Activated naive CD4-positive, alpha-beta T cell (primary cell): ENCODE results near the gene PLEKHA7.
"Not testable (repeated sequence)": the region's sequence is repeated elsewhere in the genome, so short reads cannot be mapped to it uniquely, and the experiment has no call there.

Experiments
- DNase-seq, 4 experiments: peaks; one replicate each; lab custom pipeline; 2025; lab: John Stamatoyannopoulos, UW

PLEKHA7 gene

GRCh38 chr11:16876837-16877236, 137.4 kb downstream of the PLEKHA7 start:
- no peak for DNase-seq

DNA sequence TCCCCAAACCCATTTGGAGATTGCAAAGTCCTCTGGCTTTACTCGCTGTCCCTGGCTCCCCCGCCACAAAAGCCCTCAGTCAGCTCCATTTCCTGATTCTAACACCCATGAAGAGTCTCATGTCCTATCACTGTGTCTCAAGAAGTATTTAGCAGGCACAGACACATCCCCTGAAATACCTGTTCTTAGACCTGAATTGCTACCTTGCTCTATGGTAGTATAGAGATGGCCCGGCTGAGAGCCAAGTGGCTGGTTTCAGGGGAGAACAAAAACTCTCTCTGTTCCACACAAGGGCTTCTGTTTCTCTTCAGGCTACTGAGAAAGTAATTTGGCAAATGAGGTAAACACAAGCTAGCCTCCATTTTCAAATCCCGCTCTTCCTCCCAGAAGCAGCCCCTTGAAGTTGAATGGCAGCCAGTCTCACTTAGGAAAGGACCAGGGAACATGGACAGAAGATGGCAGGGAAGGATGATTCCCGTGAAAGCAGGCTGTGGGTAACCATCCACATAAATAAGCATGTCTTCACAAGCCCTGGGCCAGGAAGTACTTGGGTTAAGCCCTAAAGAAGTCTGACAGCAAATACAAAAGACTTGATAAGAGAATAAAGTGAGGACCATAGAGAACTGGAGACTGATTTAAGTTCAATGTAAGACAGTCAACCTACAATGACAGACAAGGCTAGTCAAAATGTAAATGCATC, 138.0 kb downstream of the PLEKHA7 start:
- DNase-seq, result no peak

GRCh38 chr11:16874275-16874975, 139.8 kb downstream of the PLEKHA7 start:
- DNase-seq, result no peak

DNA sequence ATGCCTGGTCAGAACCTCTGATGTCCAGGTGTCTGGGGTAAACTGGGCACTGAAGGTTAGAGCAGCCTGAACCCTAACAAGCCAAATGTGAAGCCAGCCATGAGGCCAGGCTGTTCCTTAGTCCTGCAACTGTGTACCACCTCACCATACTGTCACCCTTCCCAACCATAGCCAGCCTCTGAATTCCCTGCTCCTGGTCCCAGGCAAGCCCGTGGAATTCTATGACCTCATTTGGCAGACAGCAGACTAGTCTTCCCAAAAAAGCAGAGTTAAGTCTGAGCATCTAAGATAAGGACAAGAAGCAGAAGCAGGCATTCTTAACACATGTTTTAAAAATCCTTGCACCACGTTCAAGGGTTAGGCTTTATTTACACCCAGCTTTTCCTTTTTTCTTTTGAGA, 140.9 kb downstream of the PLEKHA7 start:
- DNase-seq, result no peak

DNA sequence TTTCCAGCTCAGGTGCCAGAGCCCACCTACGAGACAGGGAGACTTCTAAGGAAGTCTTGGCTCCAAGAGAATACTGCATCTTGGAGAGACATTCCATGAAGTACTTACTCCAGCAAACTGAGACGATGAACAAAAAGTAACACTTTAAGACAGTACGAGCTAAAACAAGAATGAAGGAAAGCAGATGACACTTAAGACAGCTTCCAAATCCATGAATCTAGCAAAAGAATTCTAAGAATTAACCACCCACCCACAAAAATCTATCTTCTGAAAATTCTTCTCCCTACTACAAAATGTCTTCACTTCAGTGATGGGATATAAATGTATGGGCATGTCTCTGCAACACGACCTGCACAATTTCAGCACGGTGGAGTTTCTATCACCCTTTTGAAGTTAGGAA, 142.8 kb downstream of the PLEKHA7 start:
- DNase-seq, result no peak

DNA sequence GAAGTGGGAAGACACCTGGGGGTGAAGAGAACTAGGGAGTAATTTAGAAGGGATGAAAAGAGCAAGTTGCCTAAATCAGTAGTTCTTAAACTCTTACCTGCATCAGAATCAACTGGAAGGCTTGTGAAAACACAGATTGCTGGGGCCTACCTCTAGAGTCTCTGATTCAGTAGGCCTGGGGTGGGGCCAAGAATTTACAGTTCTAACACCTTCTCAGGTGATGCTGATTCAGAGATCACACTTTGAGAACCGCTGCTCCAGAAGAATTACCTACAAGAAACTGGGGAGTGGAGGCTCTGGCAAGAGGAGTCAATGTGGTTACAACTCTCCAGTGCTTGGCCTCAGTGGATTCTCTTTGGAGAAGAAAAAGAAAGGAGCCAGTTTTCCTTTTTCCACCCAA, 147.1 kb downstream of the PLEKHA7 start:
- no peak for DNase-seq

- DNase-seq, result not testable (repeated sequence)
These were observed 149.8 kb downstream of the PLEKHA7 start for GRCh38 chr11:16864428-16864827.

DNA sequence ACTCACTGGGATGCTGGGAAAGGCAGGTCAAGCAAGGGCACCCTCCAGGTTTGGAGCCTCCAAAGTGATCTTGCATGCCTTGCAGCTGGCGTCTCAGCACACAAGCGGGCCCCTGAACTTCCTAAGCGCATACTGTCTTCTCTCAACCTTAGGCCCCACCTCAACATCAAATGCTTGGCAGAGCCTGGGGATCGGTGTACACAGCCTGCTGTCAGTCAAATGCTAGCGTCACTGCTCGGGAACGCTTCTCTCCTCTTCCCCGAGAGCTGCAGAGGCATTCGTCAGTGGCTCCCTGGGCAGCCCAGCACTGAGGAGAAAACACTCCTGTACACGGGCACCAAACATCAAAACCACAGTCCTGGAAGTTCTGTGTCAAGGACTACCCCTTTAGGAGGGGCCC, 150.8 kb downstream of the PLEKHA7 start:
- DNase-seq, result no peak

GRCh38 chr11:16862726-16863125, 151.5 kb downstream of the PLEKHA7 start:
- no peak for DNase-seq

- DNase-seq, result no peak
These were observed 152.4 kb downstream of the PLEKHA7 start for GRCh38 chr11:16861862-16862261.

DNA sequence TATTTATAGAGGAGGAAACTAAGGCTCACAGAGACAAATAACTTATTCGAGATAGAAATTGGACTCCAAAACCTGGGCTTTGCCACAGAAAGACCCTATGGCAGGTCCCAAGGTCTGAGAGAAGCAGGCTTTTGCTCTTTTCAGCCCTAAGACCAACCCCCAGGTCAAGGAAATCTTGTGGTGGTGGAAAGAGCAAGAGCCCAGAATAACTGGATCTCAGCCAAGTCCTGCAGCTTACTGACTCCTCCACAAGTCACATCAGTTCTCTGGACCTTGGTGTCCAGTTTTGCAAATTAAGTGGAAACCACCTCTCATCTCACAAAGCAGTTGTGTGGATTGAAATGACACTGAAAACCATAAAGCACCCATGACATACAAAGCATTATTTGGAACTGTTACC, 153.6 kb downstream of the PLEKHA7 start:
- no peak for DNase-seq

DNA sequence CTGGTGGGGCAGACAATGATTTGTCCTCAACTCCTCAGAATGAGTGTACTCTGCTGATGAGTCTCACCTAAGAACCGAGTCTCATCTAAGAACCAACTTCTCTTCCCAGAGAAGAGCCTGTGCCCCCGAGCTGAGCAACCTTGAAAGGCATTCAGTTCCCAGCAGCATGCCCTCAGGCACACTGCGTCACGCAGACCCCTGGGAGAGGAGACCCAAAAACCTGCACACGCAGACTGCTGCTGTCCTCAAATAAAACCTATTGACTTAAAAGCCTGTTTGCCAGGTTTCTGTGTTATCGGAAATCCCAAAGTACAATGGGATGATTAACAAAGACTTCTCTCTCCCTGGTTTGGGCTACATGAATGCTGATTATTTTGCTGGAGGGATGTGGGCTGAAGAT, 154.6 kb downstream of the PLEKHA7 start:
- DNase-seq, result no peak

GRCh38 chr11:16857186-16857585, 157.0 kb downstream of the PLEKHA7 start:
- no peak for DNase-seq

DNA sequence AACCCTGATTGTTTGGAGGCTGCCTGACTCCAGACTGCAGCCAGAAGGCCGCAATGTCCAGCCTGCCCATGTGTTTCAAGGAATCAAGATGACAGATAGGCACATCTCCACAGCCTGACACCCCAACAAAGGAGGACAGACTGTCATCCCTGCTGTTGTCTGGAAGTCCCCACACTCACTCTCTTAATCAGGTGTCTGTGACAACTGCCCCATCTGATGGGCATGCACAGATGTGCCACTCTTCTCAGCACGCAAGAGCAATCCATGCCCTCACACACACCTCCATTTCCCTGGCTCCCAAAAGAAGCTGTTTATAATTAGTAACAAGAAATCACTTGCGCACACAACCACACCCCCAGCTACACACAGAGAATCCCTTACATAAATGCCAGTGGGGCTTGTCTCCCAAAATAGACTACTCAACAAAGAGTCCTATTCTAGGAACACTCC, 158.2 kb downstream of the PLEKHA7 start:
- DNase-seq, result no peak

DNA sequence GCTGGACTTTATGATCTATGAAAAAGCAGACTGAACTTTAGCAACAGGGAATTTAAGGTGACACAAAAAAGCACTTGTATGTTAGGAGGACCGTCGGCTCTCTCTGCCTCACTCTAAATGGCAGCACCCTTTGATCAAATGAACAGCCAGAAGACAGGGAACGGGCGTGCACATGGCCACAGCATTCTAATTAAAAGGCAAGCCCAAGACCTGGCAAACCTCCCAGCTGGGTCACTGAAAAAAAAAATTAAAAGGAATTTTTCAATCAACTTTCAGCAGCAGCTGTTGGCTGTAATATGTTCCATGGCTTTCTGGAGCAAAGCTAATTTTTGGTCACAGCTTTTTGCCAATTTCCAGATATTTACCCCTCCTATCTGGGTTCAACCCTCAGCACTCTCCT, 159.2 kb downstream of the PLEKHA7 start:
- DNase-seq, result no peak

DNA sequence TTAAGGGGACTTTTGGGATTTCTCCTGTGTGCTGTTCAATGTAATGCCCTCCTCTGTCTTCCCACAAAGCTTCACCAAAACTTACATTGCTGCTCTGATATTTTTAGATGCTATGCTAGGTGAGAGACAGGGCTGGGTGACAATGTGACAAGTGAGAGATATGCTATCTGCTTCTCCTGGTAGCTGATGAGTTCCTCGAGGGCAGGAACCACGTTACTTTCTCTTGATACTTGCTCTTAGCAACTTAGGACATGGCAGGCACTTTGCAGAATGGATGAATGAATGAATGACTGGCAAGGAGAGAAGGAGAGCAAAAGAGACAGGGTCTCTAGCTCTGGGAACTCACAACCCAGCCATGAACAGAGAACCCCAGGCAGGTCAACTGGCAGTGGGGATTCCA, 160.4 kb downstream of the PLEKHA7 start:
- DNase-seq, result no peak

- no peak for DNase-seq
These were observed 160.9 kb downstream of the PLEKHA7 start for GRCh38 chr11:16853266-16853665.

- DNase-seq, result no peak
These were observed 167.9 kb downstream of the PLEKHA7 start for GRCh38 chr11:16846305-16846704.

DNA sequence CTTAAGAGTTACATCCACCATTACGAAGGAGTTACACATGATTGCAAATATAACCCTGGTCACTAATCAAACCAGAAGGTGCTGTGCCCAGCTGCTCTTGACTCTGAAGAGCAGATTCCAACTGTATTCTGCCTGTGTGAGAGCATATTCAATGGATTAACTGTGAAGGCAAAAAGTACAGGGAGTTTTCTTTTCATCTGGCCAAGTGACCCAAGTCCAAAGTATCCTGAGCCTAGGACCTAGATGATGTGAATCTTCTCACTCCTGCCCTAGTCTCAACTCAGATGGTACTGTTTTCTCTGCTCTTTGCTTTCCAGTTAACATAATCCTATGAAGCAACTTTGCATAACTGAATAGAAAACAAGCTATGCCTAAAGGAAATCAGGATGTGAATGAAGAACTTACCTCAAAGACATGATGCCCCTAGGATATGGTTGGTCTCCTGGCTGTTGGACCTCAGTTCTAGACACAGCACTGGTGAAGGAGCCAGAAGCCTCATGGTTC, 169.9 kb downstream of the PLEKHA7 start:
- DNase-seq, result no peak

DNA sequence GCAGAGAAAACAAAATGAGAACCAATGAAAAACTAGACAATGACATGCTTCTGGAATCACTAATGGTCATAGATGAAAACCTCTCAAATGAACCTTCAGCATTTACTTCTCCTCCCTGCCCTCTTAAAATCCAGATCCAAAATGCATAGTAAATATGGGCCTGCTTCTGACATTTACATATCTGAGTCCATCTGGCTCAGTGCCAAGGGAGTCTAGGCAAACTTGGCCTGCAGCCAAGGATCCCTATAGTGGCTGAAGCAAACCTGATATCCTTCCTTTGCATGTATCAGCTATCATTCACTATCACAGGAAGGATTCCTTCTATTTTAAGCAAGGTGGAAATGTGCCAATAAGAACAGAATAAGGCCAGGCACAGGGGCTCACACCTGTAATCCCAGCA, 170.9 kb downstream of the PLEKHA7 start:
- DNase-seq, result no peak

DNA sequence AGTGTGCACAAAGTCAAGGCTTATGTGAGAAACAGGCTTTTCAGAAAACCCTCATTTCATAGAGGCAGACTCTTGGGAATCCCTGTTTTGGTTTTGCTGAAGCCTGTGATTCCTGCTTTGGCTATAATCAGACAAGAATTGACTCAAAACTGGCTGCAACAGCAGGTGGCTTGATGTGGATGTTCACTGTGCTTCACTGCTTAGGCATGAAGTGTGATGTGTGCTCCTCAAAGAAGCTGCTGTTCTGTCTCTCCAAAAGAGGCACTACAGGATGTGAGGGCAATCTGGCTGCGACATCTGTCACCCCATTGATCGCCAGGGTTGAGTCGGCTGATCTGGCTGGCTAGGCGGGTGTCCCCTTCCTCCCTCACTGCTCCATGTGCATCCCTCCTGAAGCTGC, 172.2 kb downstream of the PLEKHA7 start:
- DNase-seq, result no peak

GRCh38 chr11:16841481-16841880, 172.7 kb downstream of the PLEKHA7 start:
- no peak for DNase-seq

GRCh38 chr11:16840951-16841350, 173.3 kb downstream of the PLEKHA7 start:
- DNase-seq, result no peak

DNA sequence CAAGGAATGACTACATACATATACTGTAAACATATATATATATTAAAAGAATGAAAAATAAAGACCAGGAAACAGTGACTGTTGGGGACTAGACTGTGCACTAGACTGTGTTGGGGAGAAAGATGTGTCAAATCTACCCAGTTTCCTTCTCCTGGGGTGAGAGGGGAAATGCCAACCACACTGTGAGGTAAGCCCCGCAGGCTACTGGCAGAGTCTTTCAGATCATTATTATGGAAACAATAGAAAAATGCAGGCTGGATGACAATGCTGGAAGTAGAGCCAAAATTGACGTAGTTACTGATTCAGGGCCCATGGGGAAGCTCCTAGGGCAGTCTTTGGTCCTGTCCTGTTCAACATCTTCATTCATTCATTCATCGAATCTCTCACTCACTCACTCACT, 174.4 kb downstream of the PLEKHA7 start:
- no peak for DNase-seq
